GM21390 (cell line): ENCODE results near the gene ARHGAP31.
A peak's percentile ranks its signal among the peaks of the same experiment; 100 is the strongest.
"Not testable (repeated sequence)": the region's sequence is repeated elsewhere in the genome, so short reads cannot be mapped to it uniquely, and the experiment has no call there.

Experiments used
- ATAC-seq: cut with Tn5 transposase; IDR thresholded peaks from one replicate; pipeline ENCODE4 v1.9.1; 2021; ENCODE audit not compliant: unreplicated experiment

The ARHGAP31 gene

GRCh38 chr3:119293871-119294695 is at the start of gene ARHGAP31:
TSS of gene ARHGAP31 (plus strand) at chr3:119294383. CDS start at chr3:119294905, 522 bp downstream.
- peak; percentile 62 for ATAC-seq

GRCh38 chr3:119245778-119246177 is 48.4 kb upstream of the ARHGAP31 start:
- ATAC-seq, result no peak

- no peak for ATAC-seq
Observed at GRCh38 chr3:119255214-119255613, 39.0 kb upstream of the ARHGAP31 start.

- no peak for ATAC-seq
Observed at GRCh38 chr3:119257111-119257510, 37.1 kb upstream of the ARHGAP31 start.

GRCh38 chr3:119257654-119258410 is 36.4 kb upstream of the ARHGAP31 start:
- peak; percentile 65 for ATAC-seq

GRCh38 chr3:119258915-119259314 is 35.3 kb upstream of the ARHGAP31 start:
- peak; percentile 99 for ATAC-seq

- no peak for ATAC-seq
Observed at GRCh38 chr3:119259821-119260220, 34.4 kb upstream of the ARHGAP31 start.

GRCh38 chr3:119261055-119261454 is 33.1 kb upstream of the ARHGAP31 start:
- ATAC-seq, result no peak

- ATAC-seq, result not testable (repeated sequence)
Observed at GRCh38 chr3:119270212-119270611, 24.0 kb upstream of the ARHGAP31 start.

- ATAC-seq, result no peak
Observed at GRCh38 chr3:119276680-119277079, 17.5 kb upstream of the ARHGAP31 start.

- no peak for ATAC-seq
Observed at GRCh38 chr3:119279101-119279554, 15.1 kb upstream of the ARHGAP31 start.

GRCh38 chr3:119279584-119280243 is 14.5 kb upstream of the ARHGAP31 start:
- no peak for ATAC-seq

- no peak for ATAC-seq
Observed at GRCh38 chr3:119288669-119289403, 5.3 kb upstream of the ARHGAP31 start.

GRCh38 chr3:119289404-119289770 is 4.8 kb upstream of the ARHGAP31 start:
- ATAC-seq, result no peak

GRCh38 chr3:119290613-119291012 is 3.6 kb upstream of the ARHGAP31 start:
- no peak for ATAC-seq

GRCh38 chr3:119291062-119291700 is 3.0 kb upstream of the ARHGAP31 start:
- ATAC-seq, result no peak

- no peak for ATAC-seq
Observed at GRCh38 chr3:119292666-119293065, 1.5 kb upstream of the ARHGAP31 start.

GRCh38 chr3:119293105-119293870 is 895 bp upstream of the ARHGAP31 start:
- ATAC-seq, result no peak
